Measurements from ENCODE around the gene LYRM4. TPM values are rescaled to one million over a fixed set of nuclear protein-coding genes. Genes with fewer than 3 reads are reported as not detected.
"Not testable (repeated sequence)": the region's sequence is repeated elsewhere in the genome, so short reads cannot be mapped to it uniquely, and the experiment has no call there.

Gene LYRM4
- total and polyA plus RNA-seq, 2 donors (not counting 1 experiment from before 2014, with no cell fraction given), result 22.1 to 29.5 TPM

DNA sequence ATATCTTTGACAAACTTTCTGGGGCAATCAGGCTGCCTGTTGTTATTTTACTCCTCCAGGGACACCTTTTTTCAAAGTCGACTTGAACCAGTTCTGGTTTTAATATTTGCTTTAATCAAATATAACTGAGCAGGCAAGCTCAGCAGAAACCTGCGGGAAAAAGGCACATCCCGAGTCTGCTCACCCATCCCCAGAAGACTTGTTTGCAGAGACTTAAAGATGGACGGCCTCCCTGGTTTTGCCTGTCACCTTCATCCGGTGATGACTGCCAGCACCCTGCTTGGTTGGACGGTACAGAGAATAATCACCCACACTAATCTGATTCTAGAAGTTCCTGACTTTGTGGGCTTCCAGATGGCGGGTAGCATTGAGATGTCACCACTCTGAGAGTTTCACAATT lies 138.8 kb downstream of the LYRM4 start:
- H4K20me1 ChIP-seq (ENCODE audit: control insufficient read depth, insufficient read depth, low read length, poor library complexity, severe bottlenecking), result no peaks in the 10 kb centered on the region
- no peak for ATAC-seq (ENCODE audit: low read depth)
- TF ChIP-seq, protein P1, sequence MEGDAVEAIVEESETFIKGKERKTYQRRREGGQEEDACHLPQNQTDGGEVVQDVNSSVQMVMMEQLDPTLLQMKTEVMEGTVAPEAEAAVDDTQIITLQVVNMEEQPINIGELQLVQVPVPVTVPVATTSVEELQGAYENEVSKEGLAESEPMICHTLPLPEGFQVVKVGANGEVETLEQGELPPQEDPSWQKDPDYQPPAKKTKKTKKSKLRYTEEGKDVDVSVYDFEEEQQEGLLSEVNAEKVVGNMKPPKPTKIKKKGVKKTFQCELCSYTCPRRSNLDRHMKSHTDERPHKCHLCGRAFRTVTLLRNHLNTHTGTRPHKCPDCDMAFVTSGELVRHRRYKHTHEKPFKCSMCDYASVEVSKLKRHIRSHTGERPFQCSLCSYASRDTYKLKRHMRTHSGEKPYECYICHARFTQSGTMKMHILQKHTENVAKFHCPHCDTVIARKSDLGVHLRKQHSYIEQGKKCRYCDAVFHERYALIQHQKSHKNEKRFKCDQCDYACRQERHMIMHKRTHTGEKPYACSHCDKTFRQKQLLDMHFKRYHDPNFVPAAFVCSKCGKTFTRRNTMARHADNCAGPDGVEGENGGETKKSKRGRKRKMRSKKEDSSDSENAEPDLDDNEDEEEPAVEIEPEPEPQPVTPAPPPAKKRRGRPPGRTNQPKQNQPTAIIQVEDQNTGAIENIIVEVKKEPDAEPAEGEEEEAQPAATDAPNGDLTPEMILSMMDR (IDR thresholded peaks at IDR 0.05), result no peak
- no peak for TF ChIP-seq EZH2 (IDR thresholded peaks at IDR 0.05; ENCODE audit: borderline replicate concordance, insufficient read depth, low read depth, low read length, poor library complexity, severe bottlenecking)
- H3K79me2 ChIP-seq (ENCODE audit: control insufficient read depth, insufficient read depth, low read length), result peaks cover 10% of the 10 kb centered on the region
- H3K27ac ChIP-seq (ENCODE audit: low read length in 2 of 2), result no peak overlapping the region
- no peak overlapping the region for H3K4me3 ChIP-seq (ENCODE audit: control extremely low read depth in 1 of 5, extremely low read depth in 1 of 5, insufficient read depth in 1 of 5, low read depth in 2 of 5, low read length in 4 of 5)
- DNase-seq, result no peak
- Mint-ChIP-seq H3K27ac (no peak overlapping the region), H3K4me1 (no peaks in the 10 kb centered on the region), H3K4me3 (no peak overlapping the region), H3K27me3 (no peaks in the 10 kb centered on the region), H3K9me3 (ENCODE audit: insufficient read depth) (no peaks in the 10 kb centered on the region)
- H3K36me3 ChIP-seq (replicated peaks in 1 of 2; ENCODE audit: control extremely low read depth in 1 of 2, control insufficient read depth in 1 of 2, extremely low read depth in 1 of 2, insufficient read depth in 2 of 2, low read length in 1 of 2), result no peaks in the 10 kb centered on the region
- H3K27me3 ChIP-seq (replicated peaks in 1 of 4; ENCODE audit: control extremely low read depth in 1 of 4, control insufficient read depth in 3 of 4, insufficient read depth in 4 of 4, low read length in 3 of 4), result no peaks in the 10 kb centered on the region
- no peak overlapping the region for H2AFZ ChIP-seq (ENCODE audit: insufficient read depth, low read depth, low read length, poor library complexity, severe bottlenecking)
- POLR2A ChIA-PET, result no interaction called here
- no peaks in the 10 kb centered on the region for H3K4me1 ChIP-seq (ENCODE audit: control insufficient read depth in 2 of 2, insufficient read depth in 2 of 2, low read length in 2 of 2)
- WGBS (ENCODE audit: insufficient coverage), result 99% methylated on average over 7 of the region's 7 CpGs
- H3K9me3 ChIP-seq (ENCODE audit: control extremely low read depth in 1 of 3, control insufficient read depth in 2 of 3, insufficient read depth in 1 of 3, low read length in 2 of 3), result peaks cover 0 to 6% (median 0%) of the 10 kb centered on the region in 3 donors
- H3K4me2 ChIP-seq (replicated peaks; ENCODE audit: low read depth, low read length, poor library complexity, severe bottlenecking), result no peak overlapping the region
- intact Hi-C loops (cut with micrococcal nuclease), result no loop called here
- CTCF ChIA-PET, result no interaction called here
- H3K9ac ChIP-seq (ENCODE audit: low read length), result no peak overlapping the region

DNA sequence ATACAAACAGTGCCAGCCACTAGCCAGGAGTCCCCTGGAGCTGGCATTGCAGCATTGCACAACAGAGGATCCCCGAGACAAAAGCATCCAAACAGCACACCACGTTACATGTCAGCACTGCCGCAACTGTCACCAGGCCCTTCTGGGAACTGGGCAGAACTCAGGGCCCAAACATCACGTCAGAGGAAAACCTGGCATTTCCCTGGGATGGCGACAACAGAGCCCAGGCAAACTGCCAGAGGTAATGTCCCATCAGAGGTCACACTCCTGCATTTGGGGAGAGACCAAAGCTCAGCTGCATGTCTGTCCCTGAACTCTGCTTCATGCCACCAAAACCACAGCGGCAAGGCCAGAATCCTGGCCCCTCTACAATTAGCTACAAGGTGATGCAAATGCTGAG lies 139.3 kb downstream of the LYRM4 start:
- ATAC-seq (ENCODE audit: low read depth) (no peak), DNase-seq (no peak)
- no peak overlapping the region for H3K27ac ChIP-seq (ENCODE audit: low read length in 2 of 2)
- ChIA-PET CTCF (no interaction called here), POLR2A (no interaction called here)
- no peak for TF ChIP-seq EZH2 (IDR thresholded peaks at IDR 0.05; ENCODE audit: borderline replicate concordance, insufficient read depth, low read depth, low read length, poor library complexity, severe bottlenecking)
- TF ChIP-seq, protein P1 (IDR thresholded peaks at IDR 0.05), result no peak
- Mint-ChIP-seq H3K9me3 (ENCODE audit: insufficient read depth) (no peaks in the 10 kb centered on the region), H3K27me3 (no peaks in the 10 kb centered on the region), H3K4me3 (no peak overlapping the region), H3K27ac (no peak overlapping the region), H3K4me1 (no peaks in the 10 kb centered on the region)
- H3K36me3 ChIP-seq (replicated peaks in 1 of 2; ENCODE audit: control extremely low read depth in 1 of 2, control insufficient read depth in 1 of 2, extremely low read depth in 1 of 2, insufficient read depth in 2 of 2, low read length in 1 of 2), result no peaks in the 10 kb centered on the region
- H3K27me3 ChIP-seq (replicated peaks in 1 of 4; ENCODE audit: control extremely low read depth in 1 of 4, control insufficient read depth in 3 of 4, insufficient read depth in 4 of 4, low read length in 3 of 4), result no peaks in the 10 kb centered on the region
- no peak overlapping the region for H3K4me2 ChIP-seq (replicated peaks; ENCODE audit: low read depth, low read length, poor library complexity, severe bottlenecking)
- H3K4me3 ChIP-seq (ENCODE audit: control extremely low read depth in 1 of 5, extremely low read depth in 1 of 5, insufficient read depth in 1 of 5, low read depth in 2 of 5, low read length in 4 of 5), result no peak overlapping the region
- H2AFZ ChIP-seq (ENCODE audit: insufficient read depth, low read depth, low read length, poor library complexity, severe bottlenecking), result no peak overlapping the region
- H4K20me1 ChIP-seq (ENCODE audit: control insufficient read depth, insufficient read depth, low read length, poor library complexity, severe bottlenecking), result no peaks in the 10 kb centered on the region
- peaks cover 0 to 6% (median 0%) of the 10 kb centered on the region in 3 donors for H3K9me3 ChIP-seq (ENCODE audit: control extremely low read depth in 1 of 3, control insufficient read depth in 2 of 3, insufficient read depth in 1 of 3, low read length in 2 of 3)
- WGBS (ENCODE audit: insufficient coverage), result 95% methylated on average over 5 of the region's 6 CpGs
- H3K79me2 ChIP-seq (ENCODE audit: control insufficient read depth, insufficient read depth, low read length), result peaks cover 10% of the 10 kb centered on the region
- H3K9ac ChIP-seq (ENCODE audit: low read length), result no peak overlapping the region
- intact Hi-C loops (cut with micrococcal nuclease), result no loop called here
- no peaks in the 10 kb centered on the region for H3K4me1 ChIP-seq (ENCODE audit: control insufficient read depth in 2 of 2, insufficient read depth in 2 of 2, low read length in 2 of 2)

DNA sequence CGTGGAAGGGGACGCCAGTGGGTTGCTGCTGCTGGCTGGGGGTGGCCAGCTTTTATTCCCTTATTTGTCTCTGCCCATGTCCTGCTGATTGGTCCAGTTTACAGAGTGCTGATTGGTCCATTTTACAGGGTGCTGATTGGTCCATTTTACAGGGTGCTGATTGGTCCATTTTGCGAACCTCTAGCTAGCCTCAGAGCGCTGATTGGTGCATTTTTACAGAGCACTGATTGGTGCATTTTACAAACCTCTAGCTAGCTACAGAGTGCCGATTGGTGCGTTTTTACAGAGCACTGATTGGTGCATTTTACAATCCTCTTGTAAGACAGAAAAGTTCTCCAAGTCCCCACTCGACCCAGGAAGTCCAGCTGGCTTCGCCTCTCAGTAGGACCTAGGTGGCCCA lies 140.2 kb downstream of the LYRM4 start:
- H3K9me3 Mint-ChIP-seq (ENCODE audit: insufficient read depth); H3K27me3 ChIP-seq (replicated peaks in 1 of 4; ENCODE audit: control extremely low read depth in 1 of 4, control insufficient read depth in 3 of 4, insufficient read depth in 4 of 4, low read length in 3 of 4); H3K27me3 Mint-ChIP-seq; H3K4me1 Mint-ChIP-seq; H3K4me3 ChIP-seq (ENCODE audit: control extremely low read depth in 1 of 5, extremely low read depth in 1 of 5, insufficient read depth in 1 of 5, low read depth in 2 of 5, low read length in 4 of 5); H3K4me2 ChIP-seq (replicated peaks; ENCODE audit: low read depth, low read length, poor library complexity, severe bottlenecking); H4K20me1 ChIP-seq (ENCODE audit: control insufficient read depth, insufficient read depth, low read length, poor library complexity, severe bottlenecking); H2AFZ ChIP-seq (ENCODE audit: insufficient read depth, low read depth, low read length, poor library complexity, severe bottlenecking); H3K27ac Mint-ChIP-seq; intact Hi-C loops (cut with micrococcal nuclease); H3K36me3 ChIP-seq (replicated peaks in 1 of 2; ENCODE audit: control extremely low read depth in 1 of 2, control insufficient read depth in 1 of 2, extremely low read depth in 1 of 2, insufficient read depth in 2 of 2, low read length in 1 of 2); ATAC-seq (ENCODE audit: low read depth); H3K27ac ChIP-seq (ENCODE audit: low read length in 2 of 2); H3K9ac ChIP-seq (ENCODE audit: low read length); H3K9me3 ChIP-seq (ENCODE audit: control extremely low read depth in 1 of 3, control insufficient read depth in 2 of 3, insufficient read depth in 1 of 3, low read length in 2 of 3); DNase-seq; CTCF ChIA-PET; H3K79me2 ChIP-seq (ENCODE audit: control insufficient read depth, insufficient read depth, low read length); POLR2A ChIA-PET; H3K4me3 Mint-ChIP-seq; H3K4me1 ChIP-seq (ENCODE audit: control insufficient read depth in 2 of 2, insufficient read depth in 2 of 2, low read length in 2 of 2): not testable (repeated sequence)
- 97% methylated on average over 7 of the region's 8 CpGs for WGBS (ENCODE audit: insufficient coverage)
